OCI-LY7 (cell line): ENCODE results near the gene BMX. TPM values are rescaled to one million over a fixed set of nuclear protein-coding genes. Genes with fewer than 3 reads are reported as not detected.
A peak's percentile ranks its signal among the peaks of the same experiment; 100 is the strongest.

Source experiments
- BruUV-seq: library from RNA; stranded (reverse); fragments of 400-500 nt; replicated peaks from 2 replicates; lab custom pipeline; 2021; lab: Mats Ljungman, UMichigan
- CTCF ChIA-PET: fragments of 300-600 bp; sonication (Branson Sonifier 250); formaldehyde crosslinking; loops from one replicate; lab custom pipeline; 2022; ENCODE audit warnings: antibody characterized with exemption; ENCODE audit not compliant: unreplicated experiment; lab: Charles Lee
- POLR2A ChIA-PET: fragments of 300-600 bp; sonication (Branson Sonifier 250); formaldehyde crosslinking; loops from one replicate; lab custom pipeline; 2022; ENCODE audit warnings: antibody characterized with exemption; lab: Charles Lee
- DNase-seq: peaks from one replicate; pipeline ENCODE4 v3.0.0-alpha.2; 2015; ENCODE audit warnings: low spot score
- H2AFZ ChIP-seq: fragments of 200-600 bp; sonication (generic), shearing (Covaris generic); 2 replicates; pipeline ENCODE4 v1.6.1; 2014; ENCODE audit warnings: mild to moderate bottlenecking, antibody characterized with exemption, low read length, moderate library complexity
- H3K27ac ChIP-seq: fragments of 200-600 bp; sonication (generic); 2 replicates; pipeline ENCODE4 v1.5.1; 2014; ENCODE audit warnings: mixed run types, low read depth, mild to moderate bottlenecking, moderate library complexity, low read length, inconsistent platforms; ENCODE audit not compliant: poor library complexity, severe bottlenecking
- H3K36me3 ChIP-seq: fragments of 200-600 bp; sonication (generic); 2 replicates; pipeline ENCODE4 v1.6.1; 2014; ENCODE audit warnings: mild to moderate bottlenecking, antibody characterized with exemption, low read length, moderate library complexity, mixed read lengths; ENCODE audit not compliant: insufficient read depth
- H3K4me1 ChIP-seq: fragments of 200-600 bp; sonication (generic); 2 replicates; pipeline ENCODE4 v1.5.1; 2014; ENCODE audit warnings: mild to moderate bottlenecking, low read length; ENCODE audit not compliant: insufficient read depth, poor library complexity, severe bottlenecking
- H3K4me2 ChIP-seq: fragments of 200-600 bp; sonication (generic); 2 replicates; pipeline ENCODE4 v1.6.1; 2014; ENCODE audit warnings: mild to moderate bottlenecking, low read length
- H3K4me3 ChIP-seq: fragments of 200-600 bp; sonication (generic); 2 replicates; pipeline ENCODE4 v1.5.1; 2014; ENCODE audit warnings: mild to moderate bottlenecking, low read depth, low read length; ENCODE audit not compliant: poor library complexity, severe bottlenecking
- H3K79me2 ChIP-seq: fragments of 200-600 bp; sonication (generic); 2 replicates; pipeline ENCODE4 v1.6.1; 2016; ENCODE audit warnings: low read depth, mild to moderate bottlenecking, low read length, moderate library complexity, mixed read lengths; ENCODE audit not compliant: insufficient read depth
- H3K9me2 ChIP-seq: fragments of 200-600 bp; sonication (generic); 2 replicates; pipeline ENCODE4 v1.6.1; 2016; ENCODE audit warnings: mild to moderate bottlenecking, low read length, mixed read lengths; ENCODE audit not compliant: insufficient read depth
- H3K9me3 ChIP-seq: fragments of 200-600 bp; sonication (generic); 2 replicates; pipeline ENCODE4 v1.6.1; 2014; ENCODE audit warnings: mild to moderate bottlenecking, mixed run types, low read length, mixed read lengths
- H4K20me1 ChIP-seq: fragments of 200-600 bp; sonication (generic); 2 replicates; pipeline ENCODE4 v1.6.1; 2014; ENCODE audit warnings: mild to moderate bottlenecking, antibody characterized with exemption, low read length, moderate library complexity, mixed read lengths; ENCODE audit not compliant: insufficient read depth
- CTCF ChIP-seq: fragments of 200-600 bp; sonication (generic); conservative IDR thresholded peaks from 2 replicates; pipeline ENCODE4 v1.5.1; 2014; ENCODE audit warnings: mild to moderate bottlenecking, antibody characterized with exemption, low read length, moderate library complexity, mixed read lengths
- EZH2phosphoT487 ChIP-seq: fragments of 200-600 bp; sonication (generic); IDR thresholded peaks from 2 replicates; pipeline ENCODE4 v1.6.1; 2018; ENCODE audit warnings: low read depth, borderline replicate concordance, mild to moderate bottlenecking, mixed run types, antibody characterized with exemption, low read length, moderate library complexity, mixed read lengths
- intact Hi-C: fragments of 100-400 bp; cut with micrococcal nuclease; formaldehyde crosslinking; loops from one replicate; pipeline ENCODE4 v1.10.0; 2022; ENCODE audit not compliant: unreplicated experiment
- total RNA-seq, 2 experiments: library from RNA; depleted of rRNA in 1 of 2; stranded (reverse); fragments of >200 nt in 1 of 2; shearing (Covaris generic) in 1 of 2; gene quantifications; 2 replicates each; pipeline ENCODE4 v1.2.3, GENCODE V29; 2014 to 2022

The BMX gene
- total RNA-seq, 2 experiments from 2014 or later = not detected

GRCh38 chrX:15493118-15493962 lies 7.3 kb upstream of the BMX start, which contains the start of gene PIR:
PIR (minus strand) TSS chrX:15493333; CDS start chrX:15491257, 2,076 bp downstream.
- Histone ChIP-seq H3K9me2 (no peaks in the 10 kb centered on the region), H4K20me1 (no peaks in the 10 kb centered on the region), H3K36me3 (no peaks in the 10 kb centered on the region), H3K9me3 (no peaks in the 10 kb centered on the region), H3K4me1 (peaks cover 6% of the 10 kb centered on the region), H3K79me2 (no peaks in the 10 kb centered on the region), H3K4me3 (peak within 1 kb of the TSS; percentile 63), H3K27ac (no peak within 1 kb of the TSS), H3K4me2 (peak within 1 kb of the TSS; percentile 58), H2AFZ (peak within 1 kb of the TSS; percentile 91)
- TF ChIP-seq CTCF (peak; percentile 66), EZH2phosphoT487 (no peak)
- ChIA-PET POLR2A (interaction anchor here (0.7 kb wide), 1 partner anchor 667 kb away, joined by 3 read pairs; no protein-coding TSS in a partner anchor), CTCF (interaction anchor here (0.7 kb wide), 1 partner anchor 176 kb away, joined by 3 read pairs; no protein-coding TSS in a partner anchor)
- peak; percentile 50 for DNase-seq
- no TSS peak for BruUV-seq
- intact Hi-C loops = loop anchor here (10.0 kb wide), 1 partner anchor 181 kb away; no protein-coding TSS in a partner anchor

- no peak for DNase-seq
- no peaks in the 10 kb centered on the region for H3K79me2 ChIP-seq
- ChIA-PET POLR2A (no interaction called here), CTCF (no interaction called here)
- no peaks in the 10 kb centered on the region for H3K9me3 ChIP-seq
- BruUV-seq = no TSS peak
- H3K27ac ChIP-seq = no peak overlapping the region
- intact Hi-C loops = loop anchor here (10.0 kb wide), 1 partner anchor 179 kb away; no protein-coding TSS in a partner anchor
- no peak overlapping the region for H3K4me2 ChIP-seq
- no peak overlapping the region for H2AFZ ChIP-seq
- no peak overlapping the region for H3K4me3 ChIP-seq
- no peaks in the 10 kb centered on the region for H3K36me3 ChIP-seq
- no peaks in the 10 kb centered on the region for H4K20me1 ChIP-seq
- no peak for TF ChIP-seq CTCF
- TF ChIP-seq EZH2phosphoT487 = no peak
- H3K4me1 ChIP-seq = peaks cover 6% of the 10 kb centered on the region
- no peaks in the 10 kb centered on the region for H3K9me2 ChIP-seq
Observed at GRCh38 chrX:15495801-15496200, 4.8 kb upstream of the BMX start.
